ENCODE data around the gene MMP11.

MMP11 gene

GRCh38 chr22:23764899-23765881, 7.5 kb upstream of the MMP11 start:
- DNase-seq (ENCODE audit: low read depth): no peak
- no peak for TF ChIP-seq CTCF (conservative IDR thresholded peaks at IDR 0.05; ENCODE audit: control insufficient read depth, insufficient read depth, low read depth, low read length)
- H3K4me3 ChIP-seq (ENCODE audit: control insufficient read depth, low read depth, low read length): no peak overlapping the region

- peak overlapping the region; percentile 60 for H3K4me3 ChIP-seq (ENCODE audit: control insufficient read depth, low read depth, low read length)
- DNase-seq (ENCODE audit: low read depth): no peak
- no peak for TF ChIP-seq CTCF (conservative IDR thresholded peaks at IDR 0.05; ENCODE audit: control insufficient read depth, insufficient read depth, low read depth, low read length)
Measured at GRCh38 chr22:23767303-23767672, 5.4 kb upstream of the MMP11 start.

GRCh38 chr22:23767673-23768548, 4.7 kb upstream of the MMP11 start, which contains the start of gene CHCHD10:
Gene CHCHD10, minus strand, starts transcription at chr22:23767972. Its CDS starts 98 bp downstream, at chr22:23767874.
- peak; percentile 71 for TF ChIP-seq CTCF (conservative IDR thresholded peaks at IDR 0.05; ENCODE audit: control insufficient read depth, insufficient read depth, low read depth, low read length)
- DNase-seq (ENCODE audit: low read depth): peak; percentile 74
- peak within 1 kb of the TSS; percentile 60 for H3K4me3 ChIP-seq (ENCODE audit: control insufficient read depth, low read depth, low read length)

GRCh38 chr22:23769321-23769965, 3.2 kb upstream of the MMP11 start:
- no peak overlapping the region for H3K4me3 ChIP-seq (ENCODE audit: control insufficient read depth, low read depth, low read length)
- TF ChIP-seq CTCF (conservative IDR thresholded peaks at IDR 0.05; ENCODE audit: control insufficient read depth, insufficient read depth, low read depth, low read length): no peak
- no peak for DNase-seq (ENCODE audit: low read depth)

- H3K4me3 ChIP-seq (ENCODE audit: control insufficient read depth, low read depth, low read length): peak overlapping the region; percentile 37
- DNase-seq (ENCODE audit: low read depth): no peak
- TF ChIP-seq CTCF (conservative IDR thresholded peaks at IDR 0.05; ENCODE audit: control insufficient read depth, insufficient read depth, low read depth, low read length): no peak
Measured at GRCh38 chr22:23772315-23772648, 367 bp upstream of the MMP11 start.

- H3K4me3 ChIP-seq (ENCODE audit: control insufficient read depth, low read depth, low read length): no peak overlapping the region
- no peak for TF ChIP-seq CTCF (conservative IDR thresholded peaks at IDR 0.05; ENCODE audit: control insufficient read depth, insufficient read depth, low read depth, low read length)
- no peak for DNase-seq (ENCODE audit: low read depth)
Measured at GRCh38 chr22:23773483-23774113, 949 bp downstream of the MMP11 start.
